HFF-Myc (cell line): ENCODE data around the gene HS3ST4.

Experiments
- DNase-seq: peaks from one replicate; pipeline ENCODE4 v3.0.0-alpha.2; 2011; ENCODE audit warnings: low read depth; ENCODE audit errors: extremely low read depth
- H3K4me3 ChIP-seq: replicated peaks from 2 replicates; pipeline ENCODE4 v1.5.1; 2011; ENCODE audit warnings: low read depth, mild to moderate bottlenecking, control low read depth, low read length
- TF ChIP-seq, protein P1 (sequence below): IDR thresholded peaks from 2 replicates; pipeline ENCODE4 v1.5.1; 2012; ENCODE audit warnings: mild to moderate bottlenecking, low read depth, low read length, control low read depth; ENCODE audit errors: missing control alignments

Gene HS3ST4

GRCh38 chr16:25855818-25856217, 164.1 kb downstream of the HS3ST4 start:
- DNase-seq, result no peak
- TF ChIP-seq, protein P1, sequence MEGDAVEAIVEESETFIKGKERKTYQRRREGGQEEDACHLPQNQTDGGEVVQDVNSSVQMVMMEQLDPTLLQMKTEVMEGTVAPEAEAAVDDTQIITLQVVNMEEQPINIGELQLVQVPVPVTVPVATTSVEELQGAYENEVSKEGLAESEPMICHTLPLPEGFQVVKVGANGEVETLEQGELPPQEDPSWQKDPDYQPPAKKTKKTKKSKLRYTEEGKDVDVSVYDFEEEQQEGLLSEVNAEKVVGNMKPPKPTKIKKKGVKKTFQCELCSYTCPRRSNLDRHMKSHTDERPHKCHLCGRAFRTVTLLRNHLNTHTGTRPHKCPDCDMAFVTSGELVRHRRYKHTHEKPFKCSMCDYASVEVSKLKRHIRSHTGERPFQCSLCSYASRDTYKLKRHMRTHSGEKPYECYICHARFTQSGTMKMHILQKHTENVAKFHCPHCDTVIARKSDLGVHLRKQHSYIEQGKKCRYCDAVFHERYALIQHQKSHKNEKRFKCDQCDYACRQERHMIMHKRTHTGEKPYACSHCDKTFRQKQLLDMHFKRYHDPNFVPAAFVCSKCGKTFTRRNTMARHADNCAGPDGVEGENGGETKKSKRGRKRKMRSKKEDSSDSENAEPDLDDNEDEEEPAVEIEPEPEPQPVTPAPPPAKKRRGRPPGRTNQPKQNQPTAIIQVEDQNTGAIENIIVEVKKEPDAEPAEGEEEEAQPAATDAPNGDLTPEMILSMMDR, result no peak
- no peak overlapping the region for H3K4me3 ChIP-seq

GRCh38 chr16:25859645-25860044, 167.9 kb downstream of the HS3ST4 start:
- DNase-seq, result no peak
- no peak overlapping the region for H3K4me3 ChIP-seq
- TF ChIP-seq, protein P1, result no peak

DNA sequence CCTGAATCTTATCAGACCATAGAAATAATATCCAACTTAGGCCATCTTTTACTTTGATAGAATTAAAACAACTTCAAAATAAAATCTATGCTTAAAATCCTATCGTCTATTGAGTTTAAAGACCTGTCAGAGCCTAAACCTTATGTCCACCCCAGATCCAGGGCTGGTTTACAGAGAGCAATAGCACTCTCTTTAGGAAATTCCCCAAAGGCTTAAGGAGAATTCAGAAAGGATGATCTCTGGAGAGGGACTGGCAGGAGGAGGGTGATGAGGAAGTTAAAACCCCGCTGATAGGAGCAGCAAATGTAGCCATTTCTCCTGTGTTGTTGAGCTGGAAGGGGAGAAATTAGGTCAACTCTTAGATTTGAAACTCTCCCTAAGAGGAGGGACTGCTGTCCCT, 175.3 kb downstream of the HS3ST4 start:
- TF ChIP-seq, protein P1, result no peak
- no peak for DNase-seq
- no peak overlapping the region for H3K4me3 ChIP-seq

DNA sequence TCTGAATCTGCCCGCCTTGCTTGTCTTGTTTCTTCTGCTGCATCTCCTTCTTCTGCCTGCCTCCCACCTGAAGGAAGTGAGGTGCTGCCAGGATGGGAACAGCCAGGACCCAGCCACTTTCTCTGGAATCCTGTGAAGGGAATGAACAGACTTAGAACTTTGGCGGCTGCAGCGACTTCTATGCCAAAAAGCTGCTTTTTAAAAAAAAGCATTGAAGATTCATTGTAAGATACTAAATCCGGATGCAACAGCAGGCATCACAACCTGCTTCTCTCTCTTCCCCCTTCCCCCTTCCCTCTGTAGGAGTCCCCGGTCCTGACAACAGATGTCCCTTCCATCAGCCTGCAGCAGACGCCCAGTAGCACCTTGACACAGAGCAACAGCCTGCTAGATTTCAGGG, 176.3 kb downstream of the HS3ST4 start:
- DNase-seq, result no peak
- TF ChIP-seq, protein P1, result no peak
- H3K4me3 ChIP-seq, result no peak overlapping the region

DNA sequence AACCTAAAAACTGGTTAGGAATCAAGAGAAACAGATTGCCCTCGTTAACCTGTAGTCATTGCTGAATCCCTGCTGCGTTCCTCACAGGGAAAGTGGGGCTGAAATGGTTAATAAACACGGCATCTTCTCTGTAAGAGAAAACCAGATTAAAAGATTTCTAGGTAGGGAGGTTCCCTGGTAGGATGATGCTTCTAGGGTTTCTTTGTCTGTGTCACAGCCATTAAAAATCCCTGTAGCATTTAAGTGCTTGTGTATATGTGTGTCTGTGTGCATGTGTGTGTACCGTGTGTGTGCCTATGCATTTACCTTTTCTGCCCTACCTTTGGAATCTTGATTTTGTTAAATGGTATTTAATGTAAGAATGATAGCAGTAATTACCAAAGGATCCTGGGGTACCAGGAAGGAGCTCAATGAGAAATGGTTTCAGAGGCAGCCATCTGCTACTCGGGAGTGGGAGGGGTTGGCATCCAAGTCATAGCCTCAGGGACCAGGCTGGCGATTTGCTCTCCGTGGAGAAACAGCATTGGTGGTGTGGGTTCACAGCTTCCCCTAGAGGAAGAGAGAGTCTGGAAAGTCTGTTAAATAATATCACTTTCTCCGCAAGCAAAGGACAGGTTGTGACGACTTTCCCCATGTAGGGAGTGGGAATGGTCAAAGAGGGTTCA, 177.1 kb downstream of the HS3ST4 start:
- TF ChIP-seq, protein P1, result no peak
- no peak for DNase-seq
- H3K4me3 ChIP-seq, result no peak overlapping the region

- TF ChIP-seq, protein P1, result no peak
- no peak for DNase-seq
- H3K4me3 ChIP-seq, result no peak overlapping the region
Measured at GRCh38 chr16:25872369-25873070, 180.8 kb downstream of the HS3ST4 start.
